Gastrocnemius medialis (tissue), 4 donors: ENCODE data around the gene NAA25. TPM values are rescaled to one million over a fixed set of nuclear protein-coding genes. Genes with fewer than 3 reads are reported as not detected.
A peak's percentile ranks its signal among the peaks of the same experiment; 100 is the strongest.

Source experiments
- ATAC-seq, 2 donors: fragments of 150-250 bp; one replicate each; pipeline ENCODE4 v1.9.1; 2016
- DNase-seq, 2 donors: peaks; one replicate each; pipeline ENCODE4 v3.0.0-alpha.2; 2019
- H3K27ac ChIP-seq, 4 donors: fragments of 200-600 bp; sonication (generic); 1 replicate in 1 of 4; 2 replicates in 3 of 4; pipeline ENCODE4 v1.5.1; 2016 to 2018; ENCODE audit warnings: mild to moderate bottlenecking in 2 of 4, moderate library complexity in 1 of 4
- H3K27me3 ChIP-seq, 3 donors: fragments of 200-600 bp; sonication (generic) in 2 of 3; 1 replicate in 1 of 3; 2 replicates in 2 of 3; pipeline versions ENCODE4 v1.5.1 to v1.6.0; 2016 to 2019; ENCODE audit warnings: mild to moderate bottlenecking in 1 of 3, moderate library complexity in 1 of 3
- H3K36me3 ChIP-seq, 2 donors: fragments of 200-600 bp; sonication (generic) in 1 of 2; one replicate each; pipeline ENCODE4 v1.5.1; 2017 to 2018
- H3K4me1 ChIP-seq, 2 donors: fragments of 200-600 bp; sonication (generic) in 1 of 2; one replicate each; pipeline ENCODE4 v1.5.1; 2016 to 2017; ENCODE audit warnings: mild to moderate bottlenecking in 2 of 2
- H3K4me3 ChIP-seq, 4 donors: fragments of 200-600 bp; sonication (generic) in 3 of 4; 1 replicate in 1 of 4; 2 replicates in 3 of 4; pipeline ENCODE4 v1.5.1; 2016 to 2019; ENCODE audit warnings: mild to moderate bottlenecking in 2 of 4
- H3K9me3 ChIP-seq, 3 donors: fragments of 200-600 bp; sonication (generic) in 2 of 3; 1 replicate in 1 of 3; 2 replicates in 2 of 3; pipeline ENCODE4 v1.5.1; 2016 to 2019
- CTCF ChIP-seq, 5 experiments: fragments of 450-650 bp in 3 of 5; fragments of 200-600 bp in 2 of 5; sonication (generic) in 2 of 5; IDR thresholded peaks in 4 of 5; conservative IDR thresholded peaks in 1 of 5; 1 replicate in 4 of 5; 2 replicates in 1 of 5; pipeline ENCODE4 v1.5.1; 2016 to 2019; ENCODE audit warnings: antibody characterized with exemption in 5 of 5, mild to moderate bottlenecking in 3 of 5, moderate library complexity in 3 of 5
- POLR2A ChIP-seq, 2 donors: fragments of 450-650 bp; IDR thresholded peaks; one replicate each; pipeline ENCODE4 v1.6.1; 2017; ENCODE audit warnings: antibody characterized with exemption in 2 of 2, mild to moderate bottlenecking in 2 of 2, moderate library complexity in 2 of 2
- in situ Hi-C, 4 donors: fragments of 200-750 bp; cut with MboI; loops; one replicate each; pipeline versions ENCODE4 v1.15.0 to v1.8.0; 2017; ENCODE audit warnings: low sequenced_read_pairs in 4 of 4
- intact Hi-C: fragments of 100-400 bp; cut with DNase I; formaldehyde crosslinking; loops from one replicate; pipeline ENCODE4 v1.15.1; 2023; ENCODE audit warnings: low total_unique reads
- total RNA-seq, 4 donors: library from RNA; depleted of rRNA; stranded (reverse); fragments of >200 nt; gene quantifications; one replicate each; pipeline versions ENCODE4 v1.1.0 to v1.2.3, GENCODE V29; 2016

Gene NAA25
- total RNA-seq, result 10 to 100 TPM; 17.2 to 44.6 (median 25.5) TPM

- intact Hi-C loops, result loop anchor here (1.0 to 10.0 kb wide), 3 partner anchors 16 to 164 kb away; partner anchors contain the start of genes ERP29, TMEM116 and TRAFD1
- DNase-seq (peak; percentile 86 to 92), ATAC-seq (peak; percentile 92 to 93)
- TF ChIP-seq CTCF (IDR thresholded peaks at IDR 0.05 in 4 of 5, conservative IDR thresholded peaks at IDR 0.05 in 1 of 5) (peak in 1 of 5 experiments; percentile 11), POLR2A (IDR thresholded peaks at IDR 0.05) (peak; percentile 56 to 73)
- Histone ChIP-seq H3K27ac (peak within 1 kb of the TSS; percentile 93 to 100 (median 96)), H3K4me3 (peak within 1 kb of the TSS; percentile 68 to 99 (median 94)), H3K27me3 (no peaks in the 10 kb centered on the region), H3K4me1 (peaks cover 42 to 45% of the 10 kb centered on the region in 2 donors), H3K9me3 (no peaks in the 10 kb centered on the region), H3K36me3 (no peaks in the 10 kb centered on the region)
- in situ Hi-C loops, result loop anchor here in 1 of 4 donors (25.0 kb wide), 1 partner anchor 304 kb away; the partner anchor contains the start of genes PTPN11 and RPL6
Observed at GRCh38 chr12:112108202-112109079, at the start of gene NAA25. Gene NAA25 (minus strand): TSS chr12:112108783. CDS start chr12:112108773, 10 bp downstream.

GRCh38 chr12:112153893-112154219 is 45.3 kb upstream of the NAA25 start:
- TF ChIP-seq CTCF (IDR thresholded peaks at IDR 0.05 in 4 of 5, conservative IDR thresholded peaks at IDR 0.05 in 1 of 5), result no peak
- no peak for TF ChIP-seq POLR2A (IDR thresholded peaks at IDR 0.05)
- H3K4me3 ChIP-seq, result no peak overlapping the region
- DNase-seq (no peak), ATAC-seq (no peak)
- H3K9me3 ChIP-seq, result no peaks in the 10 kb centered on the region
- no peaks in the 10 kb centered on the region for H3K27me3 ChIP-seq
- in situ Hi-C loops, result no loop called here
- no peaks in the 10 kb centered on the region for H3K4me1 ChIP-seq
- H3K36me3 ChIP-seq, result peaks cover 0 to 63% of the 10 kb centered on the region in 2 donors
- H3K27ac ChIP-seq, result no peak overlapping the region
- intact Hi-C loops, result no loop called here

- no peaks in the 10 kb centered on the region for H3K9me3 ChIP-seq
- TF ChIP-seq POLR2A (IDR thresholded peaks at IDR 0.05) (no peak), CTCF (IDR thresholded peaks at IDR 0.05 in 4 of 5, conservative IDR thresholded peaks at IDR 0.05 in 1 of 5) (no peak)
Observed at GRCh38 chr12:112153181-112153892, 44.8 kb upstream of the NAA25 start.

GRCh38 chr12:112151766-112152541 is 43.4 kb upstream of the NAA25 start:
- no peaks in the 10 kb centered on the region for H3K9me3 ChIP-seq
- H3K27me3 ChIP-seq, result no peaks in the 10 kb centered on the region
- no peaks in the 10 kb centered on the region for H3K4me1 ChIP-seq
- no peak for ATAC-seq
- in situ Hi-C loops, result no loop called here
- H3K4me3 ChIP-seq, result no peak overlapping the region
- TF ChIP-seq POLR2A (IDR thresholded peaks at IDR 0.05), result no peak
- TF ChIP-seq CTCF (IDR thresholded peaks at IDR 0.05 in 4 of 5, conservative IDR thresholded peaks at IDR 0.05 in 1 of 5), result no peak
- no peak overlapping the region for H3K27ac ChIP-seq
- H3K36me3 ChIP-seq, result peaks cover 0 to 70% of the 10 kb centered on the region in 2 donors
- DNase-seq, result no peak
- intact Hi-C loops, result no loop called here

More at GRCh38 chr12:112153181-112153892, 44.8 kb upstream of the NAA25 start:
- Histone ChIP-seq H3K4me3 (no peak overlapping the region), H3K27me3 (no peaks in the 10 kb centered on the region), H3K4me1 (no peaks in the 10 kb centered on the region), H3K36me3 (peaks cover 0 to 63% of the 10 kb centered on the region in 2 donors), H3K27ac (no peak overlapping the region)
- no peak for DNase-seq
- no peak for ATAC-seq
- intact Hi-C loops (no loop called here), in situ Hi-C loops (no loop called here)
